Ecto neural progenitor cell (in vitro differentiated cells): ENCODE results near the gene NUP35.

Experiments used
- DNase-seq: peaks from one replicate; pipeline ENCODE4 v3.0.0-alpha.2; 2018; ENCODE audit warnings: low spot score

NUP35 gene

GRCh38 chr2:183124222-183124956, at the start of gene NUP35:
Gene NUP35 (plus strand): TSS chr2:183124443. CDS start chr2:183124458, 15 bp downstream.
- DNase-seq: peak; percentile 88

GRCh38 chr2:183078163-183078463, 46.1 kb upstream of the NUP35 start:
- DNase-seq: no peak

- peak; percentile 91 for DNase-seq
Measured at GRCh38 chr2:183078464-183079138, 45.6 kb upstream of the NUP35 start, which contains the start of gene DUSP19. Gene DUSP19 (plus strand): TSS chr2:183078747. CDS start chr2:183078934, 187 bp downstream.

GRCh38 chr2:183079139-183079775, 45.0 kb upstream of the NUP35 start:
- no peak for DNase-seq

- no peak for DNase-seq
Measured at GRCh38 chr2:183081911-183082310, 42.3 kb upstream of the NUP35 start.

GRCh38 chr2:183088061-183088460, 36.2 kb upstream of the NUP35 start:
- DNase-seq: no peak

GRCh38 chr2:183089192-183089851, 34.9 kb upstream of the NUP35 start:
- DNase-seq: no peak

- DNase-seq: no peak
Measured at GRCh38 chr2:183091318-183091953, 32.8 kb upstream of the NUP35 start.

- no peak for DNase-seq
Measured at GRCh38 chr2:183091954-183092345, 32.3 kb upstream of the NUP35 start.

- no peak for DNase-seq
Measured at GRCh38 chr2:183093857-183094657, 30.2 kb upstream of the NUP35 start.

GRCh38 chr2:183105402-183106134, 18.7 kb upstream of the NUP35 start:
- no peak for DNase-seq

- no peak for DNase-seq
Measured at GRCh38 chr2:183112577-183112976, 11.7 kb upstream of the NUP35 start.

GRCh38 chr2:183113630-183114029, 10.6 kb upstream of the NUP35 start:
- DNase-seq: no peak

- DNase-seq: no peak
Measured at GRCh38 chr2:183117226-183117625, 7.0 kb upstream of the NUP35 start.

- no peak for DNase-seq
Measured at GRCh38 chr2:183123117-183123958, 905 bp upstream of the NUP35 start.

GRCh38 chr2:183123959-183124221, 353 bp upstream of the NUP35 start:
- no peak for DNase-seq

GRCh38 chr2:183124957-183125255, 663 bp downstream of the NUP35 start:
- DNase-seq: no peak

GRCh38 chr2:183125659-183126341, 1.6 kb downstream of the NUP35 start:
- no peak for DNase-seq

- no peak for DNase-seq
Measured at GRCh38 chr2:183126635-183127034, 2.4 kb downstream of the NUP35 start.

- no peak for DNase-seq
Measured at GRCh38 chr2:183134016-183134415, 9.8 kb downstream of the NUP35 start.
